ENCODE data around the gene SORBS2. TPM values are rescaled to one million over a fixed set of nuclear protein-coding genes. Genes with fewer than 3 reads are reported as not detected.

Gene SORBS2
- polyA plus RNA-seq, 1 donor from 2014 or later = 46.0 TPM

DNA sequence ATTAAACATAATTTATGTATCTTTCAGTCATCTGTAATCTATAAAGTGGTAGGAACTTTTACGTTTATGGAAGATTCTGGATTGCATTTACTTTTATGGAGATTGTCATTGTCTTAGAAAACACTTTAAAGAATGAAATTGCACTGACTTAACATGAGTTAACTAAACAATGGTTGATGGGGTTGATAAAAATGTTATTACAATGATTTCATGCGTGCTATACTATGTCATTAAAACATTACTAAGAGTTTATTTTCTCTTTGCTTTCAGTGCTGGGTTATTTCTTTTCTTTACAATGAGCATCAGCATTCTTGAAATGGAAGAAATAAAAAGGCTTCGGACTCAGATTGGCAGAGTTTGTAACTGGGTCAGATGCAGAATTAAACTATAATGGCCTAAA lies 209.6 kb downstream of the SORBS2 start:
- H3K9me3 ChIP-seq (ENCODE audit: low read length) = no peaks in the 10 kb centered on the region
- no peak overlapping the region for H3K4me3 ChIP-seq (ENCODE audit: low read length)
- H3F3A ChIP-seq (ENCODE audit: insufficient read depth, low read length, poor library complexity, severe bottlenecking) = no peaks in the 10 kb centered on the region
- H3K27ac ChIP-seq (ENCODE audit: low read length) = no peak overlapping the region
- no peaks in the 10 kb centered on the region for H4K20me1 ChIP-seq (ENCODE audit: insufficient read depth)
- H3K9ac ChIP-seq (ENCODE audit: low read length) = no peak overlapping the region
- H3K36me3 ChIP-seq (ENCODE audit: insufficient read depth, low read length) = no peaks in the 10 kb centered on the region
- no peak for TF ChIP-seq CTCF (IDR thresholded peaks at IDR 0.05; ENCODE audit: poor library complexity, severe bottlenecking)
- TF ChIP-seq SMC3 (conservative IDR thresholded peaks at IDR 0.05; ENCODE audit: poor library complexity) = no peak
- no peak for TF ChIP-seq MXI1 (conservative IDR thresholded peaks at IDR 0.05; ENCODE audit: poor library complexity, severe bottlenecking)
- no peak for TF ChIP-seq REST (IDR thresholded peaks at IDR 0.05; ENCODE audit: borderline replicate concordance)
- no peak for TF ChIP-seq RAD21 (conservative IDR thresholded peaks at IDR 0.05)
- TF ChIP-seq EZH2 (IDR thresholded peaks at IDR 0.05; ENCODE audit: borderline replicate concordance, insufficient read depth, low read length, poor library complexity, severe bottlenecking) = no peak
- no peak for TF ChIP-seq EP300 (conservative IDR thresholded peaks at IDR 0.05; ENCODE audit: poor library complexity, severe bottlenecking)
- no peak for TF ChIP-seq POLR2AphosphoS5 (IDR thresholded peaks at IDR 0.05)
- no peak for TF ChIP-seq TAF1 (IDR thresholded peaks at IDR 0.05; ENCODE audit: low read depth)
- H3K27me3 ChIP-seq (ENCODE audit: insufficient read depth, low read depth, low read length) = no peaks in the 10 kb centered on the region
- no peaks in the 10 kb centered on the region for H3K79me2 ChIP-seq (replicated peaks; ENCODE audit: insufficient read depth, low read length)
- no peaks in the 10 kb centered on the region for H3K9me2 ChIP-seq (ENCODE audit: insufficient read depth, low read length)
- no peak overlapping the region for H2AFZ ChIP-seq (ENCODE audit: low read depth, low read length)
- H3K4me2 ChIP-seq (ENCODE audit: low read length) = no peak overlapping the region

- H3K4me3 ChIP-seq (ENCODE audit: low read length) = no peak overlapping the region
- no peak overlapping the region for H3K4me2 ChIP-seq (ENCODE audit: low read length)
- TF ChIP-seq REST (IDR thresholded peaks at IDR 0.05; ENCODE audit: borderline replicate concordance) = no peak
- TF ChIP-seq POLR2AphosphoS5 (IDR thresholded peaks at IDR 0.05) = no peak
- no peak for TF ChIP-seq EP300 (conservative IDR thresholded peaks at IDR 0.05; ENCODE audit: poor library complexity, severe bottlenecking)
- no peak for TF ChIP-seq SMC3 (conservative IDR thresholded peaks at IDR 0.05; ENCODE audit: poor library complexity)
- no peak for TF ChIP-seq CTCF (IDR thresholded peaks at IDR 0.05; ENCODE audit: poor library complexity, severe bottlenecking)
- no peak for TF ChIP-seq TAF1 (IDR thresholded peaks at IDR 0.05; ENCODE audit: low read depth)
- TF ChIP-seq MXI1 (conservative IDR thresholded peaks at IDR 0.05; ENCODE audit: poor library complexity, severe bottlenecking) = no peak
- no peak for TF ChIP-seq RAD21 (conservative IDR thresholded peaks at IDR 0.05)
- no peak for TF ChIP-seq EZH2 (IDR thresholded peaks at IDR 0.05; ENCODE audit: borderline replicate concordance, insufficient read depth, low read length, poor library complexity, severe bottlenecking)
- no peak overlapping the region for H3K27ac ChIP-seq (ENCODE audit: low read length)
- H3K9me2 ChIP-seq (ENCODE audit: insufficient read depth, low read length) = no peaks in the 10 kb centered on the region
- H4K20me1 ChIP-seq (ENCODE audit: insufficient read depth) = no peaks in the 10 kb centered on the region
- H3F3A ChIP-seq (ENCODE audit: insufficient read depth, low read length, poor library complexity, severe bottlenecking) = no peaks in the 10 kb centered on the region
- H2AFZ ChIP-seq (ENCODE audit: low read depth, low read length) = no peak overlapping the region
- H3K27me3 ChIP-seq (ENCODE audit: insufficient read depth, low read depth, low read length) = no peaks in the 10 kb centered on the region
- H3K36me3 ChIP-seq (ENCODE audit: insufficient read depth, low read length) = no peaks in the 10 kb centered on the region
- no peaks in the 10 kb centered on the region for H3K79me2 ChIP-seq (replicated peaks; ENCODE audit: insufficient read depth, low read length)
- H3K9ac ChIP-seq (ENCODE audit: low read length) = no peak overlapping the region
- no peaks in the 10 kb centered on the region for H3K9me3 ChIP-seq (ENCODE audit: low read length)
Observed at GRCh38 chr4:185600801-185601434, 211.1 kb downstream of the SORBS2 start.
